Bladder microvascular endothelial cell (primary cell): ENCODE data around the gene NT5C2. TPM values are rescaled to one million over a fixed set of nuclear protein-coding genes. Genes with fewer than 3 reads are reported as not detected.

ENCODE experiments used
- total RNA-seq: library from RNA; depleted of rRNA; stranded (reverse); fragments of >200 nt; gene quantifications from 2 replicates; pipeline ENCODE4 v1.2.3, GENCODE V29; 2014

NT5C2 gene
- 55.5 and 113 TPM in 2 replicates for total RNA-seq

DNA sequence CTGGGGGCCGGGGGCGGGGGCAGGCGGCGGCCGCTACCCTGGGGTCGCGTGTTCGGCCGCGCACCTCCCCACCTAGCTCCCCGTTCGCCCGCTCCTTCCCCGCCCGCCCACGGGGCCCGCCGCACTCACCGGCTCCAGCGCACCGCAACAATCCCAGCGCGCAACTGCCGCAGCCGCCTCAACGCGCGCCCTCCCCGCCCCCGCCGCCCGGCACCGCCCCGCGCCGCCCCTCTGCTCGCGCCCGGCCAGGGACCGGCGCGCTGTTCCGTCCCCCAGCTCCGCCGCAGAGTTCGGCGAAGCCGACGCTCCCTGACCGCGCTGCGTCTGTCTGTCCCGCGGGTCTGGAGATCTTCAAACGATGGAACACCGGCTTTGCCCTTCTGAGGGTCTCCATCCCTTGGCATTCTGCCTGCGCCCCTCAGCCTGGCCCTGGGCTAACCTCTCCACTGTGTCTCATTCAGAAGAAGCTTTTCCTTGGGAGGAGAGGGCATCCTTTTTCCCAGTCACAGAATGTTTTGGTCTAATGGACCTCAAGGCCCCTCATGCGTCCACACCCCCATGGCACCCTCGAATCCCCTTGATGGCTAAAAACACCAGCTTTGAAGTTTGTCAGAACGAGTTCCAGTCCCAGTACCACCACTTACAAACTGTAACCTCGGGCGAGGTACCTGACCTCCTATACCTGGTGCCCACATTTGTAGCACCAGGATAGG is at the start of gene NT5C2:
Gene NT5C2, minus strand, starts transcription at position 166 of the 713 bp plus-strand sequence. CDS start 18,314 bp downstream, outside the sequence.

Other genes starting within 250 kb of the NT5C2 start
- 0.06 TPM in 1 of 2 replicates, not detected in the other for gene RPEL1, start 52.6 kb upstream of the NT5C2 start, total RNA-seq
- gene INA, start 83.9 kb upstream of the NT5C2 start, total RNA-seq, result under 0.01 and 0.06 TPM in 2 replicates
- gene PCGF6, start 157.9 kb upstream of the NT5C2 start, total RNA-seq, result 8.3 and 11.7 TPM in 2 replicates
- 4.9 and 5.7 TPM in 2 replicates for gene TAF5, start 174.7 kb upstream of the NT5C2 start, total RNA-seq
- gene ATP5MK, start 203.2 kb upstream of the NT5C2 start, total RNA-seq, result 116 and 140 TPM in 2 replicates
- 22.2 and 52.0 TPM in 2 replicates for gene PDCD11, start 203.4 kb upstream of the NT5C2 start, total RNA-seq